T47D (cell line): ENCODE measurements around the gene EXOC2.

ENCODE experiments used
- DNase-seq, 2 experiments: peaks; one replicate each; pipeline versions ENCODE4 v3.0.0 to v3.0.0-alpha.2; 2011 to 2012; ENCODE audit warnings: low read depth in 1 of 2, low spot score in 1 of 2
- JUND ChIP-seq: IDR thresholded peaks from 2 replicates; pipeline ENCODE4 v1.6.1; 2012; ENCODE audit warnings: low read depth
- in situ Hi-C: cut with HindIII; loops from 2 replicates; pipeline ENCODE4 v1.10.0; 2016; ENCODE audit warnings: low sequenced_read_pairs, low pct_unique_long_range_greater_than_20kb

Gene EXOC2

DNA sequence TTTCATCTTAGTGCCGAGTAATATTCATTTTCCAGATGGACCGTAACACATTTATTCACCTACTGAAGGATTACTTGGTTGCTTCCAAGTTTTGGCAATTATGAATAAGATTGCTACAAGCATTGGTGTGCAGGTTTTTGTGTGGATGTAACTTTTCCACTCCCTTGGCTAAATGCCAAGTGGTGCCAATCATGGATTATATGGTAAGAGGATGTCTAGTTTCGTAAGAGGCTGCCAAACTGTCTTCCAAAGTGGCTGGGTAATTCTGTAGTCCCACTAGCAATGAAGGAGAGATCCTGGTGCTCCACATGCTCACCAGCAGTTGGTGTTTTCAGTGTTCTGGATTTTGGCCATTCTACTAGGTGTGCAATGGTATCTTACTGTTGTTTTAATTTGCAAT is 184.3 kb downstream of the EXOC2 start:
- no peak for TF ChIP-seq JUND
- in situ Hi-C loops, result no loop called here

DNA sequence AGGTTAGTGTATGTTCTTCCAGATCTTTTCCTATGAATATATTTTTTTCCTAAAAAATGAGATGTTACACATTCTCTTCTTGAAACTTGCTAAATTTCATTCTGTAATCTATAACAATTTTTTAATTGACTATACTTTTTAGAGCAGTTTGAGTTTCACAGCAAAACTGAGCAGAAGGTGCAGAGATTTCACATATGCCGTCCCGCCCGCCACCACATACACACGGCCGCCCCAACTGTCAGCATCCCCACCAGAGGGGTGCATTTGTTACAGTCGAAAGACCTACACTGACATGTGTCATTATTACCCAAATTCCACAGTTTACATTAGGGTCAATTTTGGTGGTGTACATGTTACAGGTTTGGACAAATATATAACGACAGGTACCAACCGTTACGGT is 184.9 kb downstream of the EXOC2 start:
- in situ Hi-C loops, result no loop called here
- DNase-seq, result no peak
- no peak for TF ChIP-seq JUND

More for the DNA sequence above, 184.3 kb downstream of the EXOC2 start:
- DNase-seq, result no peak

DNA sequence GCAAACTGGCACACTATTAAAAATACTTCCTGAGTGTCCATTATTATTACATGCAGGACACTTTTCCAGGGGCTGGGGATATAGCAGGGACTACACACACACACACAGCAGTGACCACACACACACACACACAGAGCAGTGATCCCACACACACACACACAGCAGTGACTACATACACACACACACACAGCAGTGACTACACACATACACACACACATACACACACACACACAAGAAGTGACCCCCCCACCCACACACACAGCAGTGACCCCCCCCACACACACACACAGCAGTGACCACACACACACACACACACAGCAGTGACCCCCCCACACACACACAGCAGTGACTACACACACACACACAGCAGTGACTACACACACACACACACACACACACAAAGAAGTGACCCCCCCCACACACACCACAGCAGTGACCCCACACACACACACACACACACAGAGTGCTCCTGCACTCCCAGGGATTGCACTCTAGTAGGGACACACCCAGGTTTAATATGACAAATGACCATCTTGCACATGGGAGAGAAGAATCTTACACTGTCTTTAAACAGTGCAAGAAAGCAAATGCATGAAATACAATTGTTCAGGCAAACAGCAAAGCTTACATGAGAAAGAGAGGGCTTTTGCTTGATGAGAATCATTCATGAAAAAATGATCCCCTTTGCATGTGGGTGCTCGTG is 185.9 kb downstream of the EXOC2 start:
- no peak for TF ChIP-seq JUND
- in situ Hi-C loops, result no loop called here
- DNase-seq, result no peak

DNA sequence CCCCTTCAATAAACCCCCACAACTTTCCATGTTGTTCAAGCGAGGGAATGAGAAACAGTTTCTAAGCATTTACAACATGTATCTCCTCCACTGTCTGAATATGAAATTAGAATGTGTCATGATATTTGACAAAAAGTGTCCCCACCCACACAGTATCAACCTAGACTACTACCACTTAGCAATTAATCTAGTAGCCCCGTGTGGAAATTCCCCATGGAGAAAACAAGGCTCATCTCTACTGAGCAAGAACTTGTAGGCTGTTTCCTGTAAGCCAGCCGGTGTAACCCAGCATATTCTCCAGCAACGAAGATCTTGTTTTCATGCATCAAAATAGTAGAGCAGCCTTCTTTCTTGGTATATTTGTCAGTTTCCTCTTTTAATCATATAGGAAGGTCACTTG is 186.4 kb downstream of the EXOC2 start:
- in situ Hi-C loops, result no loop called here
- TF ChIP-seq JUND, result no peak

DNA sequence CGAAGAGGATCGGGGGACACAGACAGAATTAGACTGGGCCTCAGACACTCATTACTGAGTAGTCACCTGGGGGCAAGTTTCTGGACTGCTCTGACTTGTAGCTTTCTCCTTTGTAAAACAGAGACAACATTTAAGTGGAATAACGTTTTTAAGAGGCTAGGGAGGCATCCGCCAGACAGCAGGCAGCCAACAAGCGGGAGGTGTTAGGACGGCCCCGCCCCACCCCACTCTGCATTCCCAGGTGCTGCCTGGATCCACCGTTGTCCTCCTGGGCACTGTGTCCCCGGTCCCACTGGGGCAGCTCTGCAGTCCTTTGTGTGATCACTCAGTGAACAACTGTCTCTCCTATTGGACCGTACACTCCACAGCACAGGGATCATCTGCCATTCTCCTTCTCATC is 187.6 kb downstream of the EXOC2 start:
- in situ Hi-C loops, result no loop called here
- no peak for DNase-seq
- no peak for TF ChIP-seq JUND

More for the DNA sequence above, 186.4 kb downstream of the EXOC2 start:
- DNase-seq, result no peak

DNA sequence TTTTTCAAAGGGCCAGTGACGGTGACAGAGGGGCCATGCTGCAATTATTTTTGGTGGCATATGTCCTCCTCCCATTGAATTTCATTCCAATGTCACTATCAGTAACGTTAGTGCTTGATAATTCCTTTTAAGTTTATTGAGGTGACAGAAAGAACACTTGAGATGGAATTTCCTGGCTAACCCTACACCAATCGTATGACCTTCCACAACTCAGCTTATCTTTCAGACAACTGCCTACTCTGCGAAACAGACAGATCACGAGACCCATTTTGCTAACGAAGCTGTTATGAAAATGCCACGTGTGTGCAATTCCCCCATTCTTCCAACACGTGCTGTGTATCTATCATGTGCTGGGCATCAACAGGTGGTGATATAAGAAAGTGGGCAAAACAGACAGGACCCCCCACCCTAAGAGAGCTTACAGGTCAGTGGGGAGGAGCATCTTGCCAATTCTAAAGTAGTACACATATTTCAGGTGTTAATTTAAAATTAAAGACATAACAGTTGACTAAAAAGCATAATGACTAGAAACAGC is 188.4 kb downstream of the EXOC2 start:
- TF ChIP-seq JUND, result no peak
- no peak for DNase-seq
- in situ Hi-C loops, result no loop called here

DNA sequence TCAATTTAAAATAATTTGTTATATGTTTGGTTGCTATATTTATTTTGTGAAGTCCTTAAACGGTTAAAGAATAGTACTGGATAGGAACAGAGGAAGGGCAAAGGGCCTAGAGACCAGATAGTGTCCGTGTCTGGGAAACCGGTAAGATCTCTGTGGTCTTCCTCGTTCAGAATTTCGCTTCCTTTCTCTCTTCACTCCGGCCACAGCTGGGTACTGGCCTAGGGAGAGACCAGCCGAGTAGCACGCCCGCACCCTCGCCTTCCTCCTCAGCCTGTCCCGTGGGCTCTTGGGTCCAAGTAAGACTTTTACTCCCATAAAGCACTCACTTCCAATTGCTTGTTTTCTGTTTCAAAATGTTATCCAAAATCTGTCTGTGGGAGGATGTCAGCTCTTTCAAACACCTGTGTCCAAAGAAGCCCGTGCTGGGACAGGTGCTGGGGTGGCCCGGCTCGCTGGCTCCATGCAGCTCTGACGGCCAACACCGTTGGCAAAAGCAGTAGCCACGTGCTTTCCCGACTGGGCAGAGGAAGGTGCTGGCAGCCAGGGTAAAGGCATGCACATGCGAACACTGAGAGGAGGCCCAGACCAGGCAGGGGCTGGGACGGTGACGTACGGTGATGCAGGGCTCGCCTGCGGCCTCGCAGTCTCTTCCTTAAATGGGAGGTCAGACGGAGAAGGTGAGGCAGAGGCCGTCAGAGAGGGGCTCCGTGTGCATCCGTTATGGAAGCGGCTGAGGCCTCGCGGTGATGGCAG is 189.2 kb downstream of the EXOC2 start:
- DNase-seq, result no peak
- in situ Hi-C loops, result no loop called here
- TF ChIP-seq JUND, result no peak

DNA sequence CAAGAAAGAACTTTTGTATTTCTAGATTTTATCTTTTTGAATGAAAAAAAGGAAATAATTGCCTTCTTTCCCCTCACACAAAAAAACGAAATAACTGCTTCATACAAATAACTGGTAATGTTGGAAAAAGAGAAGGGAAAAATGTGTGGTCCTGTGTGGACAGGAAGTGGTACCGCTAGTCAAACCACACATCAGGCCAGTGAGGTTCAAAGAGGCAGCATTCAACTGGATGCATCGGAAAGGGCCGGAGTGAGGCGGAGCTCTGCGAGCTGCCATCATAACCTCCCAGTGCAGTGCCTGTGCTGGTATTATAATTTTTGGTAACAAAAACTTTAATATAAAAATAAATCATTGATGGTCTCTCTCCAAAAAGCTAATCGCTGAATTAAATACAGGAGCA is 190.2 kb downstream of the EXOC2 start:
- in situ Hi-C loops, result no loop called here

DNA sequence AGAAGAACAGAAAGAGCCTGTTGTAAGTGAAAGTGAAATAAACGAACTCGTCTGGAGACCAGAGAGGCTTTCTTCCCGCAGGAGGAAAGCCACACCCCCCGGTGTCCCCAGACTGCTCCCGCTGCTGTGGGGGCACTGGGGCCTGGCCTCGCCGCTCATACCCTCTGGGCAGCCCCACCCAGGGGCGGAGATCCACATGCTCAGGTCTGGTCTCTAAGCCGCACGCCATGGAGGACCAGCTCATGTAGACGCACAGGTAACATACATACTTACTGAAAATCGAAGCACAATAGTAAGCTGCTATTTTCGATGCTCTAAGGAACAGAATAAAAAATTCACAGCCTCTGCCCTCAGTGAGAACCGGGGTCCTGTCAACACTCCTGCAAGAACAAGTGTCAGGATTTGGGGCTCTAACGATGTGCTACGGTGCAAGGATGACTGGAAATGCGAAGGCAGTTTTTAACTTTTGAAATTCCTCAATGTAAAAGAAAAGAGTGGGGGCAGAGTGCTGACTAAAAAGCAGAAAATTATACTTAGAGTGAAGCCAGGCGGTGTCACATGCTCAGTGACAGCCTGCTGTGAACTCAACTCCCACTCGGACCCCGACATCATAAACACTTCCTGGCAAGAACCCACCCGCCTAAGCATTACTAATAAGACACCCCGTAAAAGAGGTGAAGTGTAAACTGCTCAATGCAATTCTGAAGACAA is 190.9 kb downstream of the EXOC2 start:
- in situ Hi-C loops, result no loop called here
- no peak for TF ChIP-seq JUND
- no peak for DNase-seq

More for the DNA sequence above, 190.2 kb downstream of the EXOC2 start:
- no peak for DNase-seq
- no peak for TF ChIP-seq JUND

DNA sequence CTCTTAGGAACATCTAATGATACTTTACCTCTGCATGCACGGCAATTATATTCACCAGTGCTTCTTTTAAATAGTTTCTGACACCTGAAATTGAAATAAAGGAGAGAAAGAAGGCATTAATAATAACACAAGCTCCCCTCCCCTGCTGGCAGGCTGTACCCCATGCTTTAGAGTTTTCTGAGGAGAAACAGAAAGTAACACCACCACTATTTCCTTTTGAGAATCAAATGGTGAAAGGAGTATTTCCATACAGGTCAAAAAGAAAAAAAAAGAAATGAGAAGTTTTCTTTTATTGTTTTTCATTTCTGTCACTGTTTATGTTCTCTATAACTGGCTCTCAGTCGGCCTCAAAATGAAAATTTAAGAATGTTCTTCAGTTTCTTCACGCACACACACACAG is 193.3 kb downstream of the EXOC2 start:
- no peak for TF ChIP-seq JUND
- no peak for DNase-seq
- in situ Hi-C loops, result no loop called here

DNA sequence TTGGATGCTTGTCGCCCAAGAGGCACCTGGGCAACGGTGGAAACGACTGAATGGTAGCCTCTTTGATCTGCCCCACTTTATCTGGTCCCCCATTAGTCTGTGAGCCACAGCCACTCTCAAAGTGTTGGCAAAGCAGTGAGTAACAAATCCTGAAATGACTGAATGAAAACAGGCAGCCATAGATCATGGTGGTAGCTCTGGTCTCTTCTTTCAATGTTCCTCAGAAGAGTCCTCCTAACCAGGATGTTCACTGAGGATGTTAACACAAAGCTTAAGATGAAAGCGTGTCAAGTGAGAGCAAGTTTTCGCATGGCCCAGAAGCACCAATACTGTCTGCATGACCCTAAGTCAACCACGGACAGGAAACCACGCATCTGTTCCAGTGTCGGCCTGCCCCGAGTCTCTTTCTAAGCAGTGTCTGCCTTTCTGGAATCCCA is 194.1 kb downstream of the EXOC2 start:
- no peak for DNase-seq
- no peak for TF ChIP-seq JUND
- in situ Hi-C loops, result no loop called here

DNA sequence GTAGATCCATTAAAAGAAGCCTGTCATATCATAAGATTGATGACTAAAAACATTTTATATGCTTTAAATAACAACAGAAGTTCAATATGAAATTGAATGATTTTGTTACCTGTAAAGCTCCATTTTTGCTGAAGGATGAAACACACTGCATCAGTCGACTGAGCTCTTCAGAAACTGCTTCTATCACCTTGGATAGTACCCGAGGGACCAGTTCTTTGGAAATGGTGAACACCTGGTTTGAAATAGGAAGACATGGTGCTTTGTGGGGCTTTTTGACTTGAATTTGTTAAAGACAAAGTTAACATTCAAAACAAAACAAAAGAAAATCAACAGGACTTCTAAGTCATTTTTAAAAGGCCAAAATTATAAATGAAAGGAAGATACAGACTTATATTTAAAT is 195.7 kb downstream of the EXOC2 start:
- no peak for TF ChIP-seq JUND
- in situ Hi-C loops, result no loop called here
- no peak for DNase-seq

DNA sequence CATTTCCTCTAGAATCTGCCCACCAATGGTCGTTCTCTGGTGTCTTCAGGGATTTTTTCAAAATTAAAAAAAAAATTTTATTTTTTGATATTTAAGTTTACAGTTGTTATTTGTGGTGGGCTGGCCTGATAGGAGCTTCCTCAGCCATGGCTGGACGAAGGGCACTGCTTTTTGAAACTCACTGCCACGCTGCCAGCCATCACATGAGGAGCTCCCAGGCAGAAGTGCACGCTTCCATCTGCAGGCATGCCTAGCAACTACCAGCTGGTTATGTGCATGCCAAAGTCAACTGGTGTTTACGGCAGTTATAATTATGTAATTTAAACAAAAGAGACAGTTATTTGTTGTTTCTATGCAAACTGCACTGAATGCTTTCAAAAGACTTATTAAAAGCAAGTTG is 196.3 kb downstream of the EXOC2 start:
- DNase-seq, result no peak
- in situ Hi-C loops, result no loop called here

More for the DNA sequence above, 196.3 kb downstream of the EXOC2 start:
- no peak for TF ChIP-seq JUND
